Measurements from ENCODE around the gene IFI27L1. TPM values are rescaled to one million over a fixed set of nuclear protein-coding genes. Genes with fewer than 3 reads are reported as not detected.

The IFI27L1 gene
- total RNA-seq, 1 experiment from 2014 or later, result 14.7 TPM

GRCh38 chr14:94112513-94113063 is 31.5 kb downstream of the IFI27L1 start:
- Histone ChIP-seq H3K4me1 (ENCODE audit: insufficient read depth, low read length, poor library complexity, severe bottlenecking) (no peaks in the 10 kb centered on the region), H3K27me3 (replicated peaks; ENCODE audit: insufficient read depth, low read depth, low read length, poor library complexity) (no peaks in the 10 kb centered on the region), H3K4me3 (ENCODE audit: low read depth, low read length, poor library complexity, severe bottlenecking) (no peak overlapping the region), H3K36me3 (ENCODE audit: insufficient read depth, low read length, poor library complexity, severe bottlenecking) (no peaks in the 10 kb centered on the region), H3K9me3 (ENCODE audit: low read depth, low read length, poor library complexity, severe bottlenecking) (no peaks in the 10 kb centered on the region), H3K27ac (ENCODE audit: low read depth, low read length, poor library complexity, severe bottlenecking) (no peak overlapping the region)
- DNase-seq (ENCODE audit: low spot score), result no peak
- intact Hi-C loops (cut with micrococcal nuclease; ENCODE audit: unreplicated experiment), result no loop called here
- ChIA-PET CTCF (no interaction called here), POLR2A (ENCODE audit: low non-redundant PET) (no interaction called here)
- BruUV-seq (replicated peaks), result no TSS peak
- TF ChIP-seq CTCF (conservative IDR thresholded peaks at IDR 0.05; ENCODE audit: low read depth, low read length) (no peak), EZH2 (IDR thresholded peaks at IDR 0.05; ENCODE audit: borderline replicate concordance, low read depth, low read length, poor library complexity, severe bottlenecking) (no peak)

GRCh38 chr14:94113073-94113472 is 32.0 kb downstream of the IFI27L1 start:
- no peak overlapping the region for H3K27ac ChIP-seq (ENCODE audit: low read depth, low read length, poor library complexity, severe bottlenecking)
- CTCF ChIA-PET, result interaction anchor here (0.5 kb wide), 1 partner anchor 67 kb away, joined by 3 read pairs; no protein-coding TSS in a partner anchor
- no peaks in the 10 kb centered on the region for H3K4me1 ChIP-seq (ENCODE audit: insufficient read depth, low read length, poor library complexity, severe bottlenecking)
- no TSS peak for BruUV-seq (replicated peaks)
- intact Hi-C loops (cut with micrococcal nuclease; ENCODE audit: unreplicated experiment), result no loop called here
- TF ChIP-seq EZH2 (IDR thresholded peaks at IDR 0.05; ENCODE audit: borderline replicate concordance, low read depth, low read length, poor library complexity, severe bottlenecking) (no peak), CTCF (conservative IDR thresholded peaks at IDR 0.05; ENCODE audit: low read depth, low read length) (no peak)
- no peaks in the 10 kb centered on the region for H3K27me3 ChIP-seq (replicated peaks; ENCODE audit: insufficient read depth, low read depth, low read length, poor library complexity)
- POLR2A ChIA-PET (ENCODE audit: low non-redundant PET), result no interaction called here
- H3K36me3 ChIP-seq (ENCODE audit: insufficient read depth, low read length, poor library complexity, severe bottlenecking), result no peaks in the 10 kb centered on the region
- H3K4me3 ChIP-seq (ENCODE audit: low read depth, low read length, poor library complexity, severe bottlenecking), result no peak overlapping the region
- H3K9me3 ChIP-seq (ENCODE audit: low read depth, low read length, poor library complexity, severe bottlenecking), result no peaks in the 10 kb centered on the region
- no peak for DNase-seq (ENCODE audit: low spot score)

- intact Hi-C loops (cut with micrococcal nuclease; ENCODE audit: unreplicated experiment), result no loop called here
- Histone ChIP-seq H3K36me3 (ENCODE audit: insufficient read depth, low read length, poor library complexity, severe bottlenecking) (no peaks in the 10 kb centered on the region), H3K27ac (ENCODE audit: low read depth, low read length, poor library complexity, severe bottlenecking) (no peak overlapping the region), H3K4me1 (ENCODE audit: insufficient read depth, low read length, poor library complexity, severe bottlenecking) (no peaks in the 10 kb centered on the region), H3K27me3 (replicated peaks; ENCODE audit: insufficient read depth, low read depth, low read length, poor library complexity) (no peaks in the 10 kb centered on the region), H3K4me3 (ENCODE audit: low read depth, low read length, poor library complexity, severe bottlenecking) (no peak overlapping the region), H3K9me3 (ENCODE audit: low read depth, low read length, poor library complexity, severe bottlenecking) (no peaks in the 10 kb centered on the region)
- POLR2A ChIA-PET (ENCODE audit: low non-redundant PET), result no interaction called here
- CTCF ChIA-PET, result interaction anchor here (0.5 kb wide), 1 partner anchor 67 kb away, joined by 3 read pairs; no protein-coding TSS in a partner anchor
- DNase-seq (ENCODE audit: low spot score), result no peak
- BruUV-seq (replicated peaks), result no TSS peak
- no peak for TF ChIP-seq EZH2 (IDR thresholded peaks at IDR 0.05; ENCODE audit: borderline replicate concordance, low read depth, low read length, poor library complexity, severe bottlenecking)
- TF ChIP-seq CTCF (conservative IDR thresholded peaks at IDR 0.05; ENCODE audit: low read depth, low read length), result no peak
Measured at GRCh38 chr14:94113490-94113889, 32.4 kb downstream of the IFI27L1 start.

Data from A673 (cell line).